HEK293 (cell line): ENCODE measurements around the gene LRRTM4.

Experiments
- CTCF ChIA-PET: fragments of 350-600 bp; formaldehyde crosslinking; extraction: SDS; loops from one replicate; lab custom pipeline; 2021; ENCODE audit warnings: antibody characterized with exemption; lab: Yijun Ruan, JAX
- POLR2A ChIA-PET: fragments of 300-600 bp; formaldehyde crosslinking; extraction: SDS; loops from one replicate; lab custom pipeline; 2020; ENCODE audit warnings: antibody characterized with exemption, inconsistent platforms; lab: Yijun Ruan, JAX
- H3K27ac ChIP-seq: fragments of 200-500 bp; sonication (Bioruptor generic); 2 replicates; pipeline ENCODE4 v1.5.1; 2014; ENCODE audit warnings: low read depth, low read length, control low read depth, inconsistent platforms; ENCODE audit errors: extremely low read depth
- H3K36me3 ChIP-seq, 2 experiments: fragments of 200-500 bp in 1 of 2; sonication (Bioruptor generic) in 1 of 2; 1 replicate in 1 of 2; 2 replicates in 1 of 2; pipeline ENCODE4 v1.5.1; 2014 to 2017; ENCODE audit warnings: inconsistent platforms in 2 of 2, low read length in 2 of 2; ENCODE audit not compliant: control insufficient read depth in 2 of 2, insufficient read depth in 1 of 2
- H3K4me1 ChIP-seq: fragments of 200-500 bp; sonication (Bioruptor generic); 2 replicates; pipeline ENCODE4 v1.5.1; 2014; ENCODE audit warnings: mild to moderate bottlenecking, low read length, inconsistent platforms; ENCODE audit not compliant: control insufficient read depth, insufficient read depth
- H3K4me3 ChIP-seq: 2 replicates; pipeline ENCODE4 v1.5.1; 2011; ENCODE audit warnings: low read depth, mild to moderate bottlenecking, control low read depth, low read length, moderate library complexity
- H3K9me3 ChIP-seq: fragments of 200-500 bp; sonication (Bioruptor generic); 2 replicates; pipeline ENCODE4 v1.5.1; 2014; ENCODE audit warnings: low read depth, low read length, inconsistent platforms; ENCODE audit not compliant: control insufficient read depth, insufficient read depth
- HOXA7 ChIP-seq: sonication (generic); formaldehyde crosslinking; IDR thresholded peaks from 2 replicates; pipeline ENCODE4 v1.8.1; 2022; ENCODE audit warnings: missing genetic modification reagents, borderline replicate concordance
- REST ChIP-seq: fragments of 450-650 bp; formaldehyde crosslinking; IDR thresholded peaks from 2 replicates; pipeline ENCODE4 v1.5.1; 2016; ENCODE audit warnings: missing biosample characterization, missing genetic modification characterization
- YY2 ChIP-seq: fragments of 450-650 bp; formaldehyde crosslinking; IDR thresholded peaks from 2 replicates; pipeline ENCODE4 v1.5.1; 2016; ENCODE audit warnings: missing biosample characterization, missing genetic modification characterization
- ZBTB7A ChIP-seq: fragments of 450-650 bp; formaldehyde crosslinking; IDR thresholded peaks from 2 replicates; pipeline ENCODE4 v1.5.1; 2016; ENCODE audit warnings: low read depth, missing biosample characterization, missing genetic modification characterization
- ZFHX2 ChIP-seq: fragments of 450-650 bp; formaldehyde crosslinking; conservative IDR thresholded peaks from 2 replicates; pipeline ENCODE4 v1.5.1; 2016; ENCODE audit warnings: missing biosample characterization, missing genetic modification characterization
- ZNF140 ChIP-seq: fragments of 450-650 bp; formaldehyde crosslinking; IDR thresholded peaks from 2 replicates; pipeline ENCODE4 v1.5.1; 2016; ENCODE audit warnings: missing biosample characterization, missing genetic modification characterization
- ZNF174 ChIP-seq: fragments of 450-650 bp; formaldehyde crosslinking; IDR thresholded peaks from 2 replicates; pipeline ENCODE4 v1.5.0; 2017; ENCODE audit warnings: missing biosample characterization, mild to moderate bottlenecking, missing genetic modification characterization
- ZNF175 ChIP-seq: fragments of 450-650 bp; formaldehyde crosslinking; IDR thresholded peaks from 2 replicates; pipeline ENCODE4 v1.5.1; 2016; ENCODE audit warnings: missing biosample characterization, missing genetic modification characterization
- ZNF37A ChIP-seq: fragments of 450-650 bp; IDR thresholded peaks from 2 replicates; pipeline ENCODE4 v1.5.1; 2018; ENCODE audit warnings: missing biosample characterization, missing genetic modification characterization
- ZNF391 ChIP-seq: fragments of 450-650 bp; formaldehyde crosslinking; IDR thresholded peaks from 2 replicates; pipeline ENCODE4 v1.5.1; 2016; ENCODE audit warnings: low read depth, missing biosample characterization, missing genetic modification characterization, borderline replicate concordance
- ZNF433 ChIP-seq: fragments of 450-650 bp; formaldehyde crosslinking; IDR thresholded peaks from 2 replicates; pipeline ENCODE4 v1.5.1; 2016; ENCODE audit warnings: missing biosample characterization, missing genetic modification characterization, low read depth
- ZNF488 ChIP-seq: fragments of 450-650 bp; formaldehyde crosslinking; IDR thresholded peaks from 2 replicates; pipeline ENCODE4 v1.5.1; 2016; ENCODE audit warnings: missing biosample characterization, missing genetic modification characterization
- ZNF560 ChIP-seq: fragments of 450-650 bp; formaldehyde crosslinking; IDR thresholded peaks from 2 replicates; pipeline ENCODE4 v1.5.1; 2017; ENCODE audit warnings: missing biosample characterization, missing genetic modification characterization, borderline replicate concordance
- ZNF600 ChIP-seq: fragments of 450-650 bp; formaldehyde crosslinking; IDR thresholded peaks from 2 replicates; pipeline ENCODE4 v1.5.1; 2016; ENCODE audit warnings: missing biosample characterization, missing genetic modification characterization
- ZNF654 ChIP-seq: fragments of 450-650 bp; formaldehyde crosslinking; IDR thresholded peaks from 2 replicates; pipeline ENCODE4 v1.5.1; 2016; ENCODE audit warnings: low read depth, missing biosample characterization, missing genetic modification characterization
- TF ChIP-seq, protein P1 (sequence below): fragments of 450-650 bp; formaldehyde crosslinking; IDR thresholded peaks from 2 replicates; pipeline ENCODE4 v1.5.1; 2016; ENCODE audit warnings: missing biosample characterization, missing genetic modification characterization
- TF ChIP-seq, protein P2 (sequence below): sonication (generic); formaldehyde crosslinking; IDR thresholded peaks from 2 replicates; pipeline ENCODE4 v1.8.1; 2022; ENCODE audit warnings: mild to moderate bottlenecking, moderate library complexity, missing genetic modification reagents

The LRRTM4 gene

GRCh38 chr2:77348821-77349220, 173.4 kb downstream of the LRRTM4 start:
- POLR2A ChIA-PET: no interaction called here
- no peak overlapping the region for H3K4me3 ChIP-seq
- CTCF ChIA-PET: no interaction called here

More at GRCh38 chr2:77348821-77349220, 173.4 kb downstream of the LRRTM4 start:
- Histone ChIP-seq H3K36me3 (no peaks in the 10 kb centered on the region), H3K27ac (no peak overlapping the region), H3K4me1 (no peaks in the 10 kb centered on the region), H3K9me3 (no peaks in the 10 kb centered on the region)
- TF ChIP-seq ZNF600 (tag by site-specific recombination): no peak
- no peak for TF ChIP-seq ZNF560 (tag by site-specific recombination)
- TF ChIP-seq ZNF174: no peak
- TF ChIP-seq ZNF37A (tag by site-specific recombination): no peak
- no peak for TF ChIP-seq YY2 (tag by site-specific recombination)
- TF ChIP-seq ZNF140 (tag by site-specific recombination): no peak
- TF ChIP-seq ZNF433 (tag by site-specific recombination): no peak
- TF ChIP-seq, protein P1, sequence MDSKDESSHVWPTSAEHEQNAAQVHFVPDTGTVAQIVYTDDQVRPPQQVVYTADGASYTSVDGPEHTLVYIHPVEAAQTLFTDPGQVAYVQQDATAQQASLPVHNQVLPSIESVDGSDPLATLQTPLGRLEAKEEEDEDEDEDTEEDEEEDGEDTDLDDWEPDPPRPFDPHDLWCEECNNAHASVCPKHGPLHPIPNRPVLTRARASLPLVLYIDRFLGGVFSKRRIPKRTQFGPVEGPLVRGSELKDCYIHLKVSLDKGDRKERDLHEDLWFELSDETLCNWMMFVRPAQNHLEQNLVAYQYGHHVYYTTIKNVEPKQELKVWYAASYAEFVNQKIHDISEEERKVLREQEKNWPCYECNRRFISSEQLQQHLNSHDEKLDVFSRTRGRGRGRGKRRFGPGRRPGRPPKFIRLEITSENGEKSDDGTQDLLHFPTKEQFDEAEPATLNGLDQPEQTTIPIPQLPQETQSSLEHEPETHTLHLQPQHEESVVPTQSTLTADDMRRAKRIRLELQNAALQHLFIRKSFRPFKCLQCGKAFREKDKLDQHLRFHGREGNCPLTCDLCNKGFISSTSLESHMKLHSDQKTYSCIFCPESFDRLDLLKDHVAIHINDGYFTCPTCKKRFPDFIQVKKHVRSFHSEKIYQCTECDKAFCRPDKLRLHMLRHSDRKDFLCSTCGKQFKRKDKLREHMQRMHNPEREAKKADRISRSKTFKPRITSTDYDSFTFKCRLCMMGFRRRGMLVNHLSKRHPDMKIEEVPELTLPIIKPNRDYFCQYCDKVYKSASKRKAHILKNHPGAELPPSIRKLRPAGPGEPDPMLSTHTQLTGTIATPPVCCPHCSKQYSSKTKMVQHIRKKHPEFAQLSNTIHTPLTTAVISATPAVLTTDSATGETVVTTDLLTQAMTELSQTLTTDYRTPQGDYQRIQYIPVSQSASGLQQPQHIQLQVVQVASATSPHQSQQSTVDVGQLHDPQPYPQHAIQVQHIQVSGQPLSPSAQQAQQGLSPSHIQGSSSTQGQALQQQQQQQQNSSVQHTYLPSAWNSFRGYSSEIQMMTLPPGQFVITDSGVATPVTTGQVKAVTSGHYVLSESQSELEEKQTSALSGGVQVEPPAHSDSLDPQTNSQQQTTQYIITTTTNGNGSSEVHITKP (tag by site-specific recombination): no peak
- no peak for TF ChIP-seq ZNF488
- no peak for TF ChIP-seq HOXA7 (CRISPR knock-in tag)
- no peak for TF ChIP-seq ZFHX2 (tag by site-specific recombination)
- TF ChIP-seq, protein P2, sequence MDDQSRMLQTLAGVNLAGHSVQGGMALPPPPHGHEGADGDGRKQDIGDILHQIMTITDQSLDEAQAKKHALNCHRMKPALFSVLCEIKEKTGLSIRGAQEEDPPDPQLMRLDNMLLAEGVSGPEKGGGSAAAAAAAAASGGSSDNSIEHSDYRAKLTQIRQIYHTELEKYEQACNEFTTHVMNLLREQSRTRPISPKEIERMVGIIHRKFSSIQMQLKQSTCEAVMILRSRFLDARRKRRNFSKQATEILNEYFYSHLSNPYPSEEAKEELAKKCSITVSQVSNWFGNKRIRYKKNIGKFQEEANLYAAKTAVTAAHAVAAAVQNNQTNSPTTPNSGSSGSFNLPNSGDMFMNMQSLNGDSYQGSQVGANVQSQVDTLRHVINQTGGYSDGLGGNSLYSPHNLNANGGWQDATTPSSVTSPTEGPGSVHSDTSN (CRISPR knock-in tag): no peak
- no peak for TF ChIP-seq ZNF175 (tag by site-specific recombination)
- TF ChIP-seq REST (tag by site-specific recombination): no peak
- TF ChIP-seq ZNF654 (tag by site-specific recombination): no peak
- no peak for TF ChIP-seq ZBTB7A (tag by site-specific recombination)
- TF ChIP-seq ZNF391 (tag by site-specific recombination): no peak
- TF ChIP-seq, all 188 proteins: peak for 0
